ENCODE results near the gene CARD14.
A peak's percentile ranks its signal among the peaks of the same experiment; 100 is the strongest.

Gene CARD14

DNA sequence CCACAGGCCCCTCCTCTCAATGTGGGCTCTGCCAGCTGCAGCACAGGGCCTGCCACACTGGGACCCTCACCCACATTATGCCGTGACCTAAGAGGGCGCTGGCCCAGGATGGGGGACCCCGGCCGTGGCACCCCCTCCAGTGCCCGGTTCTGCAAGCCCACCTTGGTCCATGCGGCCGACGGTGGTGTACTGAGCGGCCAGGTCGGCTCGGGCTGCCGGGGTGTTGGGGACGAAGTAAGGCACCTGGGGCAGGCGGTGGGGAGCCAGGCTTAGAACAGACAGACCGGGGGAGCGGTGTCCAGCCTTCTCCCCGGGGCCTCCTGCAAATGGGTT, 43.8 kb downstream of the CARD14 start:
- DNase-seq: no peak

DNA sequence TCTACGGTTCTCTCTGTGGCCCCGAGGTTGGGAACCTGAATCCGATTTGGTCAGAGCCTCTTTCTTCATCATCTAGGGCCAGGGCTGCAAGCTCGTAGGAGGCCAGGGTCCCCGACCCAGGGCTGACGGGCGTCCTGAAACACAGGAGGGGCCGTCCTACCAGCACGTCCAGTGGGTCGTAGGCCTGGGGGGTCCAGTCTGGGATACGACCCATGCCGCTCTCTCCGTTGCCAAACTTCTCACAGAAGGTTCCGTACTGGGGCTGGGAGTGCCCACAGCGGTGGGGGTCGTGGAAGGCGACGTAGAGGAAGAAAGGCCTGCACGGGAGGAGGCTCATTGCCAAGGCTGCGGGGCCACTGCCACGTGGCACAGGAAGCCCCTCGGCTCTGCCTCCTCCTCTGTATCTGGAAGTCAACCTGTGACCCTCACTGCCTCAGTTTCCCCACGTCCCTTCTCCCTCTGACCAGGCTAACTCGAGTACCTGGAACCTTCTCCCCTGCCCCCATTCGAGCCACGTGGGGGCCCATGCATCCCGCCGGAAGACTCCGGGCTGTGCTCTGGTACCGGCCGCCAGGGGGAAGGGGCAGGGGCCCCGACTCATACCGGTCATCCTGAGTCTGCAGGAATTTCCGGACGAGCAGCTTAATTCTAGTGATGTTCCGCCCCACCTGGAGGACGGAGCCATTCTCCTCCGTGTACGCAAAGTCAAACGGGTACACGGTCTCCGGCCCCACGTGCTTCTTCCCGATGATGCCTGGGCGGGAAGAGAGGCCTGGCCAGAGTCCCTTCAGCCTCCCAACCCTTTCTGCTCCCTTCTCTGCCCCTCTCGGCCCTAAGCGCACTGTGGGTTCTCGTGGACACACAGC, 44.4 kb downstream of the CARD14 start:
- no peak for DNase-seq

DNA sequence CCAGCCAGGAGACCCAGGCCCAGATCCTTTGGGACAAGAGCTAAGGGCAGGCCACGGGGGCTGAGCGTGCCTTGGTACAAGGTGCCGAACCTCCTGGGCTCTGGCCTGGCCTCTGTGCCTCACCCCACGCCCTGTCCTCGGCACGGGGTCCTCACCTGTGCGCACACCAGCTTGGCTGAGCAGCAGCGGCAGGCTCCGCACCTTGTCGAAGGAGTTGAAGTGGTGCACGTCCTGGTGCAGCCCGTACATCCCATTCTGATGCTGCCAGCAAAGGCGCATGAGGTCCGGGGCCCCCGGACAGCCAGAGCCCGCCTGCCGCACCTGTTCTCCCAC, 45.0 kb downstream of the CARD14 start:
- DNase-seq: no peak

DNA sequence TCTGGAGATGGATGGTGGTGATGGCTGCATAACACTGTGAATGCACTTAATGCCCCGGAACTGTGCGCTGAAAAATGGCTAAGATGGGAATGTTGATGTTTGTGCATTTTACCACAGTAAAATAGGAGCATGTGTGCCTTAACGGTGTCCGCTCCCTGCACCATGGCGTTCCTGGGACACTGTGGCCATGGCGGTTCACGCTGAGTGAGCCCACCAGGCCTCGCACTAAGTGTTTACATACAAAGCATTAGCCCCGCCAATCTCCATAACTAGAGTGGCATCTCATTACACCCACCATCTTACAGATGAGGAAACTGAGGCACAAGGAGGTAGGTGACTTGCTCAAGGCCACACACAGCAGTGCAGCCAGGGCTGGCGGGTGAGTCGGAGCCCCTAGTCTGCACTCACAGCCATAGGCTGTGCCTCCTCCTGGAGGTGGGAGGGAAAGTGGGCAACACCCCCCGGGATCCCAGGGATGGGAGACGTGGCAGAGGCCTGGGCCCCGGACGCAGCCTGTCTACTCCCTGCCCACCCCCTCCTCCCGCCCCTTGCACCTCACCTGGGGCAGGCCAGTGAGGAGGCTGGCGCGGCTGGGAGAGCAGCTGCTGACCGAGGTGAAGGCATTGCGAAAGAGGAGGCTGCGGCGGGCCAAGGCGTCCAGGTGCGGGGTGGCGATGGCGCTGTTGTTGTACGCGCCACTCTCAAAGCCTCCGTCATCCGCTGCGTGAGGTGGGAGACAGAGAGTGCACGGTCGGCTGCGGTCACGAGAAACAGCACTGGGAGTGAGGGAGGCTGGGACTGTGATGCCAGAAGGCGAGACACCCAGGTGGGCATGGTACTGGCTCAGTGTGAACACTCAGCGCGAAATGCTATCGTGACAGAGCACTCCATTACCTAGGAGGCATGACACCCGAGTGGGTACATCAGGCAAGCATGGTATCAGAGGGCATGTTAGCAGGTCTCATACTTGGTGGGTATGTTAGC, 46.9 kb downstream of the CARD14 start:
- no peak for DNase-seq

DNA sequence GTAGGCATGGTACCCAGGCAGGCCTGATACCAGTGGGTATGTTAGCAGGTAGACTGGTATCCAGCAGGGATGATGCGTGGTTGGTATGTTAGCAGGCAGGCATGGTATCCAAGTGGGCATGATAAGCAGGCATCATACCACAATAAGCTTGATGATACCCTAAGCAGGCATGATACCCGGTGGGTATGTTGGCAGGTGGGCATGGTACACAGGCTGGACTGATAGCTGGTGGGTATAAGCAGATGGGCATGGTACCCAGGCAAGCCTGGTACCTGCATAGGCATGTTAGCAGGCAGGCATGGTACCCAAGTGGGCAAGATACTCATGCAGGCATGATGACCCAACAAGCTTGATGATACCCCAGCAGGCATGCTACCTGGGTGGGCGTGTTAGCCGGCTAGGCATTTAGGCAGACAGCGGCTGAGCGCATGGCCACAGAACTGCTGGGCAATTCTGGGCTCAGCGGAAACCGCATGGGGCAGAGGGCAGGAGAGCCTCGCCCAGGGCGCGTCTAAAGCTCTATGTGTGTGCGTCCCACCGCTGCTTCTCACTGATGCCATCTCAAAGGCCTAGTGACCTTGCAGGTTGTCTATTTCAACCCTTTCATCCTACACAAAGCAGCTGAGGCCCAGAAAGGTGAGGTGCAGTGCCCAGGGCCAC, 48.0 kb downstream of the CARD14 start:
- DNase-seq: no peak

DNA sequence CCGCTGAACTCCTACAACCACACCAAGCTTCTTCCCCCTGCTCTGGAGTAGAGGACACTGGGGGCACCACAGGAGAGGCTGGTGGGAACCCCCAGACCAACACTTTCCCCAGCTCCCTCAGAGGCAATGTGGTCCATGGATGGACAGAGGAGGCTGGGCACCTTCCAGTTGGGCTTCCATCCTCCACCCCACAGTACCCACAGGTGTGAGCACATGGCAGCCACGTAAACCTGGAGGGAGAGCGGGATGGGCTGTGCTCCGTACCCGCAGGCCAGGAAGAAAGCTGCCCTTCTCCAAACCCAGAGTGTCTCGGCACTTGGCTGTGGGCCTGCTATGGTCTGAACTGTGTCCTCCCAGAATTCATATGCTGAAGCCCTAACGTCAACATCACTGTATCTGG, 48.6 kb downstream of the CARD14 start:
- no peak for DNase-seq

DNA sequence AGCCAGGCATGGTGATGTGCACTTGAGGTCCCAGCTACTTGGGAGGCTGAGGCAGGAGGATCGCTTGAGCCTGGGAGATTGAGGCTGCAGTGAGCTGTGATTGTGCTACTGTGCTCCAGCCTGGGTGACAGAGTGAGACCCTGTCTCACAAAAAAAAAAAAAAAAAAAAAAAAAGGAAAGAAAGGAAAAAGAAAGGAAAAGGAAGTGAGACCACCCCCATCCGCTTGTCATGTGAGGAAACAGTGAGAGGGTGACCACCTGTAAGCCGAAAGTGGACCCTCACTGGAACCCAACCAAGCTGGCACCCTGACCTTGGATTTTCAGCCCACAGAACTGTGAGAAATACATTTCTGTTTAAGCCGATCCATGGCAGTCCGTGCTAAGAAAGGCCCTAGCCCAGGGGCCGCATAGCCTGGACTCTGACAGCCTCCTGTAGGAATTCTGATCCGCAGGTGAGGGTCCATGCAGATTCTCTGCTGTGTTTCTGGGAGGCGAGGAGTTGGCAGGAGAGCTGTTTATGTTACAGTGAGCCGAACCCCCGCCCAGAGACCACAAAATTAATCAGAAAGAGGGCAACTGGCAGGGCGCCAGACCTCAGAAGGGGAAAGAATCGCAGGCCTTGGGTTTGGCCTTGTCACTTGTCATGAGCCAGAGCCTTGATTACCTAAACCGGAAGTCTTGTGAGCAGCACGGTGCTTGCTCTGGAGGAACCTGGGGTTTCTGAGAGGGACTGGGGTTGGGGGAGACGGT, 49.4 kb downstream of the CARD14 start:
- DNase-seq: peak; percentile 89

DNA sequence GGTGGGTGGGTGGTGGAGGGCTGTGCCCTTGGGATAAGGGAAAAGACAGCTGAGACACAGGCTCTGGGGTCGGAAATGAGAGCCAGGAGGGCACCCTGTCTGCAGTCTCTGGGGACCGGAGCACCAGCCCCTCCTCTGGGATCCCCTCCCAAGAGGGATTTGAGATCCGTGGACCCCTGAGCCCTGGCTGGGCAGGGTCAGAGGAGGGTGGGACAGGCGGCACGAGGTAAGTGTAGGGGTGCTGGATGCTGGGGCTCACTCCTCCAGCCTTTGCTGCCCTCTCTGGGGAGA, 49.9 kb downstream of the CARD14 start:
- no peak for DNase-seq

DNA sequence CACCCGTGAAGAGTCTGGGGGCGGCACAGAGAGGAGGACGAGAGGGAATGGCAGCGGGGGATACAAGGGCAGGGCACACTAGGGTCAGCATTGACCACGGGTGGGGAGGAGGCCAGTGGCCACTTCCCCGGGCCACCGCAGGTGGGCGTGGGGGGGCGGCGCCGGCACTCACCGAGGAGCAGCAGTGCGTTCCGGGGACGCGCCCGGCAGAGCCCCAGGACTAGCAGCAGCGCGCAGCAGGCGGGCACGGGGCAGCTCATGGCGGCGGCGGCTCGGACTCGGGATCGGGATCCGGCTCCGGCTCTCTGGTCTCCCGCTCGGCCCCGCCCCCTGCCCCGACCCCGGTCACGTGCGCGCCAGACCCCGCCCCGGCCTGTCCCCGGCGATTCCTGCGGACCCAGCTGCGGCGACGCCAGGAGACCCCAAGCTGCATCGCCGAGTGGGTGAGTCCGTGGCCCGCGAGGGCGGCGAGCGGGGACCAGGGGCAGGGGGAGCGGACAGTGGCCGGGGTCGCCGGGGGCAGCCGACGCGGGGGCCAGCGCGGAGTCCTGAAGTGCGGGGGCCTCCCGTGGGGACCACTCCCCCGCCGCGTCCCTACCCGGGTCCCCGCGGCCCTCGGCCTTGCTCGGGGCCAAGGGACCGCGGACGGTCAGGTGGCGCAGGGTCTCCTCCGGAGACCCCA, 50.4 kb downstream of the CARD14 start, which contains the start of the genes SGSH and SLC26A11:
SGSH (minus strand) TSS at position 280 of the 682 bp plus-strand sequence; CDS start at position 260, 20 bp downstream.
SLC26A11 (plus strand) TSS at position 374 of the 682 bp plus-strand sequence. CDS start 1,134 bp downstream, outside the sequence.
- peak; percentile 54 for DNase-seq

DNA sequence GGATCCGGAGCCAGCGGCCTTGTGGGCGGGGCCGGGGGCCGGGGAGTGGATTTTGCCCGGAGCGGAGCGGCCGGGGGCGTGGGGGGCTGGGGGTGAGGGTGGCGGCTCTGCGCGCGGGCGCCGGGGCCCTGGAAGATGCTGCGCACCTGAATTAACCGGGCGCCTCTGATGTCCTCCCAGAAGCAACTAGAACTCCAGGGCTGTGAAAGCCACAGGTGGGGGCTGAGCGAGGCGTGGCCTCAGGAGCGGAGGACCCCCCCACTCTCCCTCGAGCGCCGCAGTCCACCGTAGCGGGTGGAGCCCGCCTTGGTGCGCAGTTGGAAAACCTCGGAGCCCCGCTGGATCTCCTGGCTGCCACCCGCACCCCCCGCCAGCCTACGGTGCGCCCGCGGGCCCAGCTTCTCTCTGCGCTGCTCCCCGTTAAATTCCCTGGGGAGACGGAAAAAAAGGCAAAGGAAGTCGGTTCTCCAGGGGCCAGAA, 50.9 kb downstream of the CARD14 start:
- DNase-seq: no peak

DNA sequence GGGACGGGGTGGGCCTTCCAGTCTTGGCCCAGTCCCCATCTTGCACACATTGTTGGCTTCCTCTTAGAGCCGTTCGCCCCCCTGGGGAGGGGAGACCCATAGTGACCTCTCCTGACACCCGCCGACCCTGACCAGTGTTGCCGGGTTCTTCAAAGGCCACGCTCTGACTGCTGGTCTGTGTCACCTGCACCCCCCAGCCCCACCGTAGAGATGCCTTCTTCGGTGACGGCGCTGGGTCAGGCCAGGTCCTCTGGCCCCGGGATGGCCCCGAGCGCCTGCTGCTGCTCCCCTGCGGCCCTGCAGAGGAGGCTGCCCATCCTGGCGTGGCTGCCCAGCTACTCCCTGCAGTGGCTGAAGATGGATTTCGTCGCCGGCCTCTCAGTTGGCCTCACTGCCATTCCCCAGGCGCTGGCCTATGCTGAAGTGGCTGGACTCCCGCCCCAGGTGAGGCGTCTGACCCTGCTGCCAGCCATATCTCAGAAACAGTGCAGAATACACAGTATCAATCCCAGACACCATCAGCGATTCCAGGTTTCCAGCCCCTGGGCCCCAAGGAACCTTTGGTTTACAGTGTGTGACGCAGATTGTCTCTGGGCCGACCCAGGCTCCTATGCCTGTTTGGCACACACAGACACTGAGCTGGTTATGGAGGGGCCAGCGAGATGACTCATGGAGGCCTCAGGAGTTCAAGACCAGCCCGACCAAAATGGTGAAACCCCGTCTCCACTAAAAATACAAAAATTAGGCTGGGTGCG, 51.7 kb downstream of the CARD14 start:
- no peak for DNase-seq

DNA sequence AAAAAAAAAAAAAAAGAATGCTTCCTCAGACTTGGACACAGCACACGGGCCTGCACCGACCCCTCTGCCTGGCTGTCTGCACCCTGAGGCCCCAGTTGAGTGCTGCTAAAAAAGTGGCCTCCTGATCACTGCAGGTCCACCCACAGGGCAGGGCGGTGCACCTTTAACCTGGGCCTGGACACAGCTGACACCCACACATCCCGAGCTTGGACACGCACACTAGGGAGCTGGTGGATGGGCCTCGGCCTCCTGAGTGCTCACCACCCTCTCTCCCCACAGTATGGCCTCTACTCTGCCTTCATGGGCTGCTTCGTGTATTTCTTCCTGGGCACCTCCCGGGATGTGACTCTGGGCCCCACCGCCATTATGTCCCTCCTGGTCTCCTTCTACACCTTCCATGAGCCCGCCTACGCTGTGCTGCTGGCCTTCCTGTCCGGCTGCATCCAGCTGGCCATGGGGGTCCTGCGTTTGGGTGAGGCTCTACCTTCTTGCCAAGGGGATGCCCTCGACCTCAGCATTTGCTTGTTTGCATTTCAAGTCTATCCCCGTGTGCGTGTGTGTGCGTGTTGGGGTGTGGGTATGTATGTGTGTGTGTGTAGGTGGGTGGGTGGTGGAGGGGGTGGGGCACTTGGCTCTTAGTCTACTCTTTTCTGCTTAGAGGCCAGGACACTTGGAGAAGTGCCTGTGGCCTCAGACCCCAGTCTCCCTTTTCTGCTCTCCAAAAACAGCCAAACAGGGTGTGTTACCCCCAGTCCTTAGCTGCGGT, 52.7 kb downstream of the CARD14 start:
- DNase-seq: no peak

DNA sequence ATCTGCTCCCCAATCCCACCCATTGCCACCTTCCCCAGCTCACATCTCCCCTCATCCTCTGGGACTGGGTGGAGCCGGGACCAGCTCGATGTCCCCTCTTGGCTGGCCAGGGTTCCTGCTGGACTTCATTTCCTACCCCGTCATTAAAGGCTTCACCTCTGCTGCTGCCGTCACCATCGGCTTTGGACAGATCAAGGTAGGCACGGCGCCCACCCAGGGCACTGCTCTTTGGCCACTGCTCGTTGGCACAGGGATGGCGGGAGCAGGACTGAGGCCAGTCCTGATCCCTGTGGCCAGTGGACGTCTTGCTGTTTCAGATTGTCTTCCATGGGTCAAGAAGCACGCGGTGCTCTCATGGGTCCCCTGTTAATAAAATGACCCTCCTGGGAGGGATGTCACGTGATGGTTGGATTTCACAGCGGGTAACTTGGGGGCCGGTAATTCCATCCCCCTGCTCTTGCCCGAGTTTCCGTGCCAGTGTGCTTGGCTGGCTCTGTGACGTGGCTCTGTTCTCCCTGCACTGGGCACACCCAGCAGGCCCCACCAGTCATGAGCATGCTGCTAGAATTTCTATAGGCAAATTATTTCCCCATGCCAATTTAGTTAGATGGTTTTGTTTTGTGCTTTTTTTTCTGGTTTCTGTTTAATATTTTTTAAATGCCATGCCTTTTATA, 53.4 kb downstream of the CARD14 start:
- DNase-seq: no peak

DNA sequence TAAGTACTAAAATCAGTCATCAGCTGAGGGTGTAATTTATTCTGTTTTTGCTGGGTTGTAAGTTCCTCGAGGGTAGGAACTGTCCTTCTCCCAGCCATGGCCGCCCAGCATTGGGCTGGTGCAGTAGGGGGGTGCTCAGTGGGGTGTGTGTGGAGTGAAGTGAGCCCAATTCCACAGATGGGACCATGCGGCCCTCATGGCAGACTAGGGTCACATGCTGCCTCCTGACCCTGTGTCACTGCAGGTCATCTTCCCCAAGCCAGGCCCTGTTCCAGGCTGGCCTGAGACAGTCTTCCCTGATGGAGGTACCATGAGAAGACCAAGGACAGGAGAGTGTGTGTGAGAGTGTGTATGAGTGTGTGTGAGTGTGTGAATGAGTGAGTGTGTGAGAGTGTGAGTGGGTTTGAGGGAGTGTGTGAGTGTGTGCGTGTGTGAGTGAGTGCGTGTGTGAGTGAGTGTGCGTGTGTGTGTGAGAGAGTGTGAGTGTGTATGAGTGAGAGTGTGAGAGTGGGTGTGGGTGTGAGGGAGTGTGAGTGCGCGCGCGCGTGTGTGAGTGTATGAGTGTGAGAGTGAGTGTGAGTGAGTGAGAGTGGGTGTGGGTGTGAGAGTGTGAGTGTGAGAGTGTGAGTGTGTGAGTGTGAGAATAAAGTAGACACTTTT, 54.1 kb downstream of the CARD14 start:
- DNase-seq: no peak

DNA sequence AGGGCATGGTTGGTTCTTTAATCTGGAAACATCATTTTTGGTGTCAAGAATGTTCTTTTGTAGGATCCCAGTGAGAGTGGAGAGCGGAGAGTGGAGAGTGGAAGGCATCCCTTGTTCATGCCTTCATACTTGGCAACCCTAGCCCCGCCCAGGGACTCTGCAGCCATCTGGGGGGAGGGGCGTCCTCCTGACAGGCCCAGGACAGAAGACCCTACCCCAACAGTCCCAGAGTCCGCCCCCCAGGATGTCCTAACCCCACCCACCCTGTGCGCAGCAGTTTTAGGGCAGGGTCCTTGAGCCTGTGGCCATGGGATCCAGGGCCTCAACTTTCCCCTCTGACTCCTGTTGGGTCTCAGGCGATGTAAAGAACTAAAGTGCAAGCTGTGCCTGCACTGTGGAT, 54.9 kb downstream of the CARD14 start:
- no peak for DNase-seq

DNA sequence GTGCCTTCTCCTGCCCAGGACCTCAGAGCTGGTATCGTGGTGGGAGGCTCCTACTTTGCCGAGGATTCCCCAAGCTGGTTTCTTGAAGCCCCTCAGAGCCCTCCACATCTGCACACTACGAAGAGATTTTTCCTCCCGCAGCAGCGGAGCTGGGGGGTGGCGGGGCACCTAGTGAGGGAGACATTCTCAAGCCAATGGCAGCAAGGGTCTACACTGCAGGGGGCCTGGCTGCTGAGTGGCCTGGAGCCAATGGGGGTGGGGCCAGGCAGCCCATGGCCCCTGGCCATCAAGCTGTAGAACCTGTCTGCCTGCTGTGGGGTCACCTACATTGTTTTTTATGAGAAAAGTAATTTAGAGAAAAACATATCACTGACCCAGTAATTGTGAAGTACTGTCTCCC, 55.4 kb downstream of the CARD14 start:
- DNase-seq: no peak

DNA sequence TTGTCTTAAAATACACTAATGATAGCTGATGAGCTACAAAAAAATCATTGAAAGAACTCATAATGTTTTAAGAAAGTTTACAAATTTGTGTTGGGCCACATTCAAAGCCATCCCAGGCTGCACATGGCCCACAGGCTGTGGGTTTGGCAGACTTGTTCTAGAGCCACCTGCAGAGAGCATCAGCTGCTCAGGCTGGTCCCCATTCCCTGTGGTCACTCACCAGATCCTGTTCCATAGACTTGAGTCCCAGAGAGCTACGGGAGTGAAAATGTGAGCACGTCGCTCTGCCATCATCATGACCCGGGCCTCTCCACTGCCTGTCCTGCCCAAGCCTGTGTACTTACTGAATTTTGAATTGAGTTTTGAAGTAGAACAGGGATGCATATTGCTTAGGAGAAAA, 57.3 kb downstream of the CARD14 start:
- no peak for DNase-seq

DNA sequence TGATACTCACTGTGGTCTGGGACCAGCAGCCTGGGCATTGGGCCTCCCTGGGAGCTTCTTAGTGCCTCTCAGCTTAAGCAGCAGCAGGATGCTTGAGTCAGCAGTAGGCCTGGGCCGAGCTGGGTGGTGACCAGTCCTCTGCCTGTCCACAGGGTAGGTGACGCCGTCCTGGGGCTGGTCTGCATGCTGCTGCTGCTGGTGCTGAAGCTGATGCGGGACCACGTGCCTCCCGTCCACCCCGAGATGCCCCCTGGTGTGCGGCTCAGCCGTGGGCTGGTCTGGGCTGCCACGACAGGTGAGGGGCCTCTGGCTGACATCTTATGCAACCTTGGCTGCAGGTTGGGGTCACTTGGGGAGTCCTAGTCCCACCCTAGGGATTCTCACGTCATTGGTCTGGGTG, 57.8 kb downstream of the CARD14 start:
- DNase-seq: no peak

DNA sequence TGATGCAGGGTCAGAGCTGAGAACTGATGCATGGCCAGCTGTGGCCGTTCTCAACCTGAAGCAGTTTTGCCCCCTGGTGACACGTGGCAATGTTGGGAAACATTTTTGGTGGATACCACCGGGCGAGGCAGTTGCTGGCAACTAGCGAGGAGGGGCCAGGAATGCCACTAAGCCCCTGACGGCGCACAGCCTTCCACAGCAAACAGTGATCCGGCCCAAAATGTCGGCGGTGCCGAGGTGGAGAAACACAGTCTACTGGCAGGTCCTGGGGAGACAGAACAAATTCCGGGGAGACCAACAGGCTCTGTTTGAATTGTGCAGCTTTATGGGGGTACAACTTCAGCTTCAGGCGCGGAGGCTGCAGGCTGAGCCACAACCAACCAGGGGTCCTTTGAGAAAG, 58.6 kb downstream of the CARD14 start:
- DNase-seq: no peak
